Measurements from ENCODE around the gene FMO4.
"Not testable (repeated sequence)": the region's sequence is repeated elsewhere in the genome, so short reads cannot be mapped to it uniquely, and the experiment has no call there.

FMO4 gene

GRCh38 chr1:171389171-171389570 is 75.2 kb downstream of the FMO4 start:
- no peak for DNase-seq (ENCODE audit: low read depth in 3 of 3)

GRCh38 chr1:171390740-171391139 is 76.8 kb downstream of the FMO4 start:
- not testable (repeated sequence) for DNase-seq (ENCODE audit: low read depth in 3 of 3)
